Neural crest cell (in vitro differentiated cells): ENCODE measurements around the gene COP1. TPM values are rescaled to one million over a fixed set of nuclear protein-coding genes. Genes with fewer than 3 reads are reported as not detected.

Source experiments
- DNase-seq: peaks from one replicate; pipeline ENCODE4 v3.0.0; 2021; ENCODE audit warnings: low read depth, mixed read lengths, low spot score
- H3K27ac Mint-ChIP-seq: one replicate; pipeline ENCODE4 v1.8.0; 2021; ENCODE audit warnings: mild to moderate bottlenecking, mixed read lengths; ENCODE audit not compliant: unreplicated experiment
- H3K27me3 Mint-ChIP-seq: 2 replicates; pipeline ENCODE4 v1.8.0; 2021; ENCODE audit warnings: low read depth, mild to moderate bottlenecking, mixed read lengths
- H3K36me3 Mint-ChIP-seq: 2 replicates; pipeline ENCODE4 v1.8.0; 2021; ENCODE audit warnings: low read depth, mild to moderate bottlenecking, mixed read lengths
- H3K4me1 Mint-ChIP-seq: 2 replicates; pipeline ENCODE4 v1.8.0; 2021; ENCODE audit warnings: mixed read lengths
- H3K4me3 Mint-ChIP-seq: one replicate; pipeline ENCODE4 v1.8.0; 2021; ENCODE audit warnings: mild to moderate bottlenecking, mixed read lengths
- H3K9me3 Mint-ChIP-seq: 2 replicates; pipeline ENCODE4 v1.8.0; 2021; ENCODE audit warnings: mixed read lengths
- CTCF ChIP-seq: fragments of 200-600 bp; sonication (generic); conservative IDR thresholded peaks from 2 replicates; pipeline ENCODE4 v1.5.0; 2021; ENCODE audit warnings: antibody characterized with exemption, mild to moderate bottlenecking
- total RNA-seq: library from RNA; stranded (reverse); gene quantifications from 2 replicates; pipeline ENCODE4 v1.2.1, GENCODE V29; 2021

Gene COP1
- total RNA-seq, 1 donor from 2014 or later, result 48.4 TPM

DNA sequence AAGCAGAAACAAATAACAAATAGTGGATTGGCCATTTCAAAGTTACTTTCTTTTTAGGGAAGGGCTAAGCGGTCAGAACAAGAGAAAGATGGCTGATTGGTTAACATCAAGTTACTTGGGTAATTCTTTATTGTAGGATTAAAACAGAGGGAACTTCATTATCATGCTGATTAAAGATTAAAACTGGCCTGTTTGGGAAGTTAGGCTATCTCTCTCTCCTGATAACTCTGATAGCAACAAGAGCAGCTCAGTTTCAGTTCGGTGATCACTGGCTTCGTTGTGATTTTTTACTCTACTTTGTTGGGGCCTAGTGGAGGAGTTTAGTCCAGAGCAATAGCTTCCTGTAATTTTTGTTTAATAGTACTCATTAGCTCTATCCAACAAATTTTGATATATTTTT is 20.5 kb upstream of the COP1 start:
- no peak for TF ChIP-seq CTCF

GRCh38 chr1:176225911-176226310 is 18.8 kb upstream of the COP1 start:
- Mint-ChIP-seq H3K4me1 (no peaks in the 10 kb centered on the region), H3K9me3 (no peaks in the 10 kb centered on the region), H3K36me3 (no peaks in the 10 kb centered on the region), H3K4me3 (no peak overlapping the region), H3K27me3 (no peaks in the 10 kb centered on the region), H3K27ac (no peak overlapping the region)
- TF ChIP-seq CTCF, result no peak
- no peak for DNase-seq

More for the DNA sequence above, 20.5 kb upstream of the COP1 start:
- DNase-seq, result no peak
- peaks cover 2% of the 10 kb centered on the region for H3K9me3 Mint-ChIP-seq
- no peak overlapping the region for H3K4me3 Mint-ChIP-seq
- H3K4me1 Mint-ChIP-seq, result no peaks in the 10 kb centered on the region
- no peak overlapping the region for H3K27ac Mint-ChIP-seq
- no peaks in the 10 kb centered on the region for H3K27me3 Mint-ChIP-seq
- H3K36me3 Mint-ChIP-seq, result peaks cover 2% of the 10 kb centered on the region

GRCh38 chr1:176225479-176225875 is 18.4 kb upstream of the COP1 start:
- H3K4me3 Mint-ChIP-seq, result no peak overlapping the region
- H3K27ac Mint-ChIP-seq, result no peak overlapping the region
- no peaks in the 10 kb centered on the region for H3K4me1 Mint-ChIP-seq
- no peak for DNase-seq
- H3K9me3 Mint-ChIP-seq, result no peaks in the 10 kb centered on the region
- no peaks in the 10 kb centered on the region for H3K36me3 Mint-ChIP-seq
- H3K27me3 Mint-ChIP-seq, result no peaks in the 10 kb centered on the region
- TF ChIP-seq CTCF, result no peak

DNA sequence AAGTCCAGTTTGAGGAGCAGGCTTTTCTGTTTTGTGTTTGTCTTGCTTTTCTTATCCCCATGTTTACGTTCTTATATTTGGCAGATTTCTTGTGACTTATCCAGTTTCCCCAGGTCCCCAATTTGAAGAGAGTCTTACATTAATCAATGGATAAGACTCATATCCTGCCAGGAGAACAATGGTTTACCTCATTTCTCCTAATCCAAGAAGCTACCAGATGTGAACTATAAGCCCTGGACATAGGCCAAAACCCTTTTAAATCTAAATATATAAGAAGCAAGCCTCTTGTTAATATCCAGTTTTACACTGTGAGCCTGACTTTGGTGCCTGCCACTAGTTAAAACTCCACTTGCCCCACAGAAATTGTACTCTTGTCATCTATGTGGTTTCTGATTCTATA is 15.1 kb upstream of the COP1 start:
- Mint-ChIP-seq H3K27me3 (peaks cover 8% of the 10 kb centered on the region), H3K4me3 (no peak overlapping the region), H3K27ac (no peak overlapping the region), H3K4me1 (no peaks in the 10 kb centered on the region), H3K9me3 (no peaks in the 10 kb centered on the region), H3K36me3 (no peaks in the 10 kb centered on the region)
- no peak for DNase-seq
- TF ChIP-seq CTCF, result no peak

DNA sequence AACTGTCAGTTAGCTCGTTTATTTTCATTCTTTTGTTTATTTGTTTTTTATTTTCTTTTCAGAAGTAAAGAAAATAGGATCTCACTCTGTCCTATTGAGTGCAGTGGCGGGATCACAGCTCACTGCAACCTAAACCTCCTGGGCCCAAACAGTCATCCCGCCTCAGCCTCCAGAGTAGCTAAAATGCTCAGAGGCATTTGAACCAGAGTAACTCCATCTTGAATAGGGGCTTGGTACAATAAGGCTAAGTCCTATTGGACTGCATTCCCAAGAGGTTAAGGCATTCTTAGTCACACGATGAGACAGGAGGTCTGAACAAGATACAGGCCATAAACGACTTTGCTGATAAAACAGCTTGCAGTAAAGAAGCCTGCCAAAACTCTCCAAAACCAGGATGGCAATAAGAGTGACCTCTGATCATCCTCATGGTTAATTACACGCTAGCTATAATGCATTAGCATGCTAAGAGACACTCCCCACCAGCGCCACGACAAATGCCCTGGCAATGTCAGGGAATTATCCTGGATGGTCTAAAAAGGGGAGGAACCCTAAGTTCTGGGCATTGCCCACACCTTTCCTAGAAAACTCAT is 13.1 kb upstream of the COP1 start:
- H3K27me3 Mint-ChIP-seq, result peaks cover 24% of the 10 kb centered on the region
- H3K36me3 Mint-ChIP-seq, result no peaks in the 10 kb centered on the region
- no peaks in the 10 kb centered on the region for H3K4me1 Mint-ChIP-seq
- no peak overlapping the region for H3K27ac Mint-ChIP-seq
- no peaks in the 10 kb centered on the region for H3K9me3 Mint-ChIP-seq
- DNase-seq, result no peak
- H3K4me3 Mint-ChIP-seq, result no peak overlapping the region
- no peak for TF ChIP-seq CTCF
